Right lobe of liver (tissue), 4 donors: ENCODE data around the gene ATP11C.

Experiments
- CTCF ChIP-seq, 4 donors: fragments of 200-600 bp in 3 of 4; fragments of 450-650 bp in 1 of 4; IDR thresholded peaks; one replicate each; pipeline versions ENCODE4 v1.5.1 to v1.8.0; 2016 to 2022; ENCODE audit warnings: antibody characterized with exemption in 4 of 4, mild to moderate bottlenecking in 2 of 4
- POLR2A ChIP-seq: fragments of 450-650 bp; IDR thresholded peaks from one replicate; pipeline ENCODE4 v1.6.1; 2017; ENCODE audit warnings: antibody characterized with exemption, mild to moderate bottlenecking
- donor health status: DM: no; HTN: no; CAD: no.
- donor health status: DM: no; HTN: no; CAD: no.
- donor health status: DM: no; HTN: yes; CAD: no.

GRCh38 chrX:139708067-139708466 lies 224.8 kb downstream of the ATP11C start, which contains the start of gene MCF2:
- TF ChIP-seq POLR2A (no peak), CTCF (IDR thresholded peaks at IDR 0.05) (no peak)
